K562 (cell line): ENCODE measurements around the gene CD38. TPM values are rescaled to one million over a fixed set of nuclear protein-coding genes. Genes with fewer than 3 reads are reported as not detected.

Source experiments
- ATAC-seq: fragments of 200-7000 bp; cut with Tn5 transposase; 3 replicates; pipeline ENCODE4 v1.9.1; 2020; ENCODE audit warnings: moderate library complexity
- BruUV-seq: library from RNA; stranded (reverse); fragments of 400-500 nt; replicated peaks from 2 replicates; lab custom pipeline; 2021; lab: Mats Ljungman, UMichigan
- CTCF ChIA-PET: fragments of 300-600 bp; formaldehyde crosslinking; extraction: SDS; loops from one replicate; lab custom pipeline; 2021; ENCODE audit warnings: low intra/inter-chr PET ratio; lab: Yijun Ruan, JAX
- POLR2A ChIA-PET: fragments of 300-600, 350-650 bp; sonication (Branson Sonifier 250); formaldehyde crosslinking; extraction: SDS; loops from one replicate; lab custom pipeline; 2021; ENCODE audit warnings: antibody characterized with exemption, inconsistent platforms; lab: Yijun Ruan, JAX
- DNase-seq, 4 experiments: peaks; one replicate each; pipeline versions ENCODE4 v3.0.0 to v3.0.0-alpha.2; 2011 to 2018; ENCODE audit warnings: low spot score in 3 of 4, mixed read lengths in 3 of 4; ENCODE audit errors: extremely low read depth in 1 of 4
- FAIRE-seq: peaks from 2 replicates; lab custom pipeline; 2011; peaks lifted over from hg19 to GRCh38; lab: Jason Lieb, UNC
- H2AFZ ChIP-seq: 2 replicates; pipeline ENCODE4 v1.6.0; 2011; ENCODE audit warnings: low read depth, low read length, control low read depth, inconsistent platforms
- H3K27ac ChIP-seq: fragments of 200-600 bp; 3 replicates; pipeline ENCODE4 v1.8.0; 2011; ENCODE audit warnings: low read depth, mild to moderate bottlenecking, control low read depth, inconsistent platforms, low read length, moderate library complexity, mixed read lengths; ENCODE audit errors: extremely low read depth
- H3K27me3 ChIP-seq, 2 experiments: fragments of 300-600 bp in 1 of 2; 2 replicates in 1 of 2; 3 replicates in 1 of 2; pipeline versions ENCODE4 v1.6.0 to v1.8.0; 2011; ENCODE audit warnings: inconsistent platforms in 2 of 2, low read length in 2 of 2, mild to moderate bottlenecking in 1 of 2, mixed read lengths in 1 of 2, moderate library complexity in 1 of 2; ENCODE audit not compliant: control insufficient read depth in 2 of 2, insufficient read depth in 2 of 2
- H3K36me3 ChIP-seq: fragments of 300-600 bp; 3 replicates; pipeline ENCODE4 v1.8.0; 2011; ENCODE audit warnings: mild to moderate bottlenecking, low read length, inconsistent platforms; ENCODE audit not compliant: control insufficient read depth, insufficient read depth
- H3K4me1 ChIP-seq, 2 experiments: fragments of 200-600 bp in 1 of 2; replicated peaks in 1 of 2; 2 replicates in 1 of 2; 3 replicates in 1 of 2; pipeline versions ENCODE4 v1.5.1 to v1.8.0; 2011; ENCODE audit warnings: inconsistent platforms in 2 of 2, low read length in 2 of 2, mild to moderate bottlenecking in 1 of 2, mixed read lengths in 1 of 2, moderate library complexity in 1 of 2; ENCODE audit not compliant: control insufficient read depth in 2 of 2, insufficient read depth in 2 of 2
- H3K4me2 ChIP-seq: 2 replicates; pipeline ENCODE4 v1.6.1; 2011; ENCODE audit warnings: low read length, control low read depth, inconsistent platforms, mixed read lengths; ENCODE audit not compliant: insufficient read depth
- H3K4me3 ChIP-seq: fragments of 200-600 bp; sonication (generic), shearing (Covaris generic); 2 replicates; pipeline ENCODE4 v1.5.1; 2016; ENCODE audit warnings: control low read depth, inconsistent platforms
- H3K79me2 ChIP-seq: fragments of 200-600 bp; 3 replicates; pipeline ENCODE4 v1.8.0; 2011; ENCODE audit warnings: low read length, inconsistent platforms; ENCODE audit not compliant: control insufficient read depth, insufficient read depth
- H3K9ac ChIP-seq, 2 experiments: 2 replicates each; pipeline versions ENCODE4 v1.6.0 to v1.6.1; 2011; ENCODE audit warnings: low read depth in 2 of 2, low read length in 2 of 2, control low read depth in 1 of 2, inconsistent platforms in 1 of 2, mild to moderate bottlenecking in 1 of 2, mixed read lengths in 1 of 2; ENCODE audit not compliant: insufficient read depth in 1 of 2
- H3K9me1 ChIP-seq: one replicate; pipeline ENCODE4 v1.6.0; 2011; ENCODE audit warnings: inconsistent platforms, mild to moderate bottlenecking, low read length, moderate library complexity; ENCODE audit not compliant: control insufficient read depth, insufficient read depth
- H3K9me3 ChIP-seq: replicated peaks from 2 replicates; pipeline ENCODE4 v1.5.1; 2011; ENCODE audit warnings: low read depth, low read length, inconsistent platforms; ENCODE audit not compliant: control insufficient read depth, insufficient read depth
- H4K20me1 ChIP-seq: replicated peaks from 2 replicates; pipeline ENCODE4 v1.6.1; 2011; ENCODE audit warnings: low read length, inconsistent platforms, mixed read lengths; ENCODE audit not compliant: control insufficient read depth, insufficient read depth
- COPS2 ChIP-seq: fragments of 450-650 bp; conservative IDR thresholded peaks from 2 replicates; pipeline ENCODE4 v1.6.1; 2016; ENCODE audit warnings: mild to moderate bottlenecking, moderate library complexity
- FOXK2 ChIP-seq, 2 experiments: fragments of 450-650 bp; IDR thresholded peaks in 1 of 2; conservative IDR thresholded peaks in 1 of 2; 2 replicates each; pipeline ENCODE4 v1.6.1; 2016; ENCODE audit warnings: low read depth in 2 of 2, mild to moderate bottlenecking in 1 of 2
- HMG20A ChIP-seq: fragments of 450-650 bp; formaldehyde crosslinking; conservative IDR thresholded peaks from 2 replicates; pipeline ENCODE4 v1.4.0; 2020; ENCODE audit warnings: mild to moderate bottlenecking, mixed read lengths
- PCBP1 ChIP-seq: fragments of 200-400 bp; formaldehyde crosslinking; IDR thresholded peaks from 2 replicates; pipeline ENCODE4 v1.6.1; 2018; ENCODE audit warnings: mild to moderate bottlenecking, low read depth, low read length; ENCODE audit not compliant: poor library complexity, severe bottlenecking
- PPARD ChIP-seq: fragments of 250-450 bp; sonication (Bioruptor Pico); IDR thresholded peaks from 2 replicates; pipeline ENCODE4 v1.8.0; 2022; ENCODE audit warnings: inconsistent platforms, mild to moderate bottlenecking, moderate library complexity
- WGBS: fragments of 100-300 bp; shearing (Covaris generic); methylation state at CpG from one replicate; pipeline ENCODE4 v1.1.6; 2016; ENCODE audit warnings: low coverage, mixed read lengths; ENCODE audit not compliant: insufficient coverage; ENCODE audit errors: missing lambda C conversion rate; 5-methylcytosine and 5-hydroxymethylcytosine counted together
- in situ Hi-C: fragments of 300-500 bp; cut with MboI; formaldehyde crosslinking; loops from 4 replicates; pipeline ENCODE4 v1.15.0; 2018; ENCODE audit warnings: inconsistent platforms, mixed read lengths
- intact Hi-C: fragments of 100-400 bp; cut with micrococcal nuclease; formaldehyde crosslinking; loops from 2 replicates; pipeline ENCODE4 v1.14.2; 2022
- polyA plus RNA-seq, 8 experiments: library from polyadenylated mRNA; depleted of rRNA in 4 of 8; stranded (reverse) in 5 of 8; unstranded in 3 of 8; fragments of >200 nt; fragmentation: Nextera tagmentation in 2 of 8; fragmentation: Illumina TruSeq in 1 of 8; extraction: Ambion mirVana in 2 of 8; extraction: Trizol in 1 of 8; gene quantifications; 2 replicates each; pipeline versions ENCODE4 v1.2.1 to v1.2.3, GENCODE V29; 2011 to 2014; ENCODE audit warnings: inconsistent platforms in 1 of 8, missing spikeins in 1 of 8
- total RNA-seq, 7 experiments: library from RNA; depleted of rRNA in 6 of 7; stranded (reverse); fragments of >200 nt in 6 of 7; fragmentation: Illumina TruSeq in 2 of 7; extraction: Trizol in 2 of 7; gene quantifications; 2 replicates each; pipeline versions ENCODE4 v1.2.1 to v1.2.3, GENCODE V29; 2011 to 2021; ENCODE audit warnings: low replicate concordance in 1 of 7
- TF ChIP-seq, protein P1 (sequence below): sonication (generic); formaldehyde crosslinking; IDR thresholded peaks from 2 replicates; pipeline ENCODE4 v1.5.0; 2020; ENCODE audit warnings: missing genetic modification reagents

Gene CD38
- total and polyA plus RNA-seq, 9 of the 15 experiments (the other 6 are each of a cell fraction or from before 2014, with no cell fraction given), result 0.04 to 0.06 (median 0.04) TPM; not detected in 5

DNA sequence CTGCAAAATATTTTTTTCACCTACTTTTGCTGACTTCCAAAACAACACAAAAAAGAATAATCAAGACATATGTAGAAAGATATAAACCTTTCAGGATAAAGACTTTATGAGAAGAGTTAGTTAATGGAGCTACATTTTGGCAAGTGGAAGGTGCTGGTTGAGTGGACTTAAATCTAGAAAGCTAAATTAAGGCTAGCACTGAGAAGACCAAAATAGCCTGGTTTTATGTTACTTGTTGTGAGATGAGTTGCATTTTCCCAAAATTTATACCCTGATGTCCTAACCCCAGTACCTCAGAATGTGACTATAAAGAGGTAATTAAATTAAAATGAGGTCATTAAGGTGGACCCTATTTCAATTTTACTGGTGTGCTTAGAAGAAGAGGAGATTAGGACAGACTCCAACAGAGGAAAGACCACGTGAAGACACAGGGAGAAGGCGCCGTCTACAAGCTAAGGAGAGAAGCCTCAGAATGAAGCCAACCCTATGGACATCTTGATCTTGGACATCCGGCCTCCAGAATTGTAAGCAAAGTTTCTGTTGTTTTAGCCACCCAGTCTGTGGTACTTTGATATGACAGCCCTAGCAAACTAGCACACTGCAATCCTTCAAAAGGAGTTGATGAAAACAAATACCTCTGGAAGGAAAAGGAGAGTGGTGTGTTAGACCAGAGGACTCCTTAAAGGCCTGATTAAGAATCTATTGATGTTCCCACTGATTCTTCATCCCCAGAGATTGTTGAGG is 93.0 kb downstream of the CD38 start:
- Histone ChIP-seq H3K9me3 (no peaks in the 10 kb centered on the region; the same call in 1 of the 2 replicates), H3K4me2 (no peak overlapping the region), H3K4me1 (no peaks in the 10 kb centered on the region), H2AFZ (peak overlapping the region; percentile 22; the same call in 1 of the 2 replicates), H3K9ac (no peak overlapping the region), H3K79me2 (no peaks in the 10 kb centered on the region), H4K20me1 (no peaks in the 10 kb centered on the region), H3K4me3 (no peak overlapping the region), H3K27ac (no peak overlapping the region), H3K27me3 (no peaks in the 10 kb centered on the region), H3K9me1 (no peaks in the 10 kb centered on the region), H3K36me3 (no peaks in the 10 kb centered on the region)
- in situ Hi-C loops (no loop called here), intact Hi-C loops (no loop called here)
- DNase-seq, result no peak
- ChIA-PET CTCF (no interaction called here), POLR2A (no interaction called here)
- ATAC-seq, result no peak
- 3% methylated on average over 4 of the region's 4 CpGs for WGBS
- FAIRE-seq, result no peak
- TF ChIP-seq COPS2 (no peak), FOXK2 (conservative IDR thresholded peaks at IDR 0.05 in 1 of 2, IDR thresholded peaks at IDR 0.05 in 1 of 2; ENCODE audit: low read depth in 2 of 2) (no peak), PPARD (CRISPR knock-in tag) (no peak), PCBP1 (no peak), HMG20A (CRISPR knock-in tag) (no peak)
- TF ChIP-seq, protein P1, sequence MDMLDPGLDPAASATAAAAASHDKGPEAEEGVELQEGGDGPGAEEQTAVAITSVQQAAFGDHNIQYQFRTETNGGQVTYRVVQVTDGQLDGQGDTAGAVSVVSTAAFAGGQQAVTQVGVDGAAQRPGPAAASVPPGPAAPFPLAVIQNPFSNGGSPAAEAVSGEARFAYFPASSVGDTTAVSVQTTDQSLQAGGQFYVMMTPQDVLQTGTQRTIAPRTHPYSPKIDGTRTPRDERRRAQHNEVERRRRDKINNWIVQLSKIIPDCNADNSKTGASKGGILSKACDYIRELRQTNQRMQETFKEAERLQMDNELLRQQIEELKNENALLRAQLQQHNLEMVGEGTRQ, result no peak
- BruUV-seq, result no TSS peak
